BJ (cell line): Measurements from ENCODE around the gene FAF1. TPM values are rescaled to one million over a fixed set of nuclear protein-coding genes. Genes with fewer than 3 reads are reported as not detected.

Source experiments
- CTCF ChIA-PET: fragments of 350-600 bp; formaldehyde crosslinking; extraction: SDS; loops from one replicate; lab custom pipeline; 2021; ENCODE audit warnings: antibody characterized with exemption, inconsistent platforms; lab: Yijun Ruan, JAX
- POLR2A ChIA-PET: fragments of 300-600 bp; sonication (Branson Sonifier 250); formaldehyde crosslinking; extraction: SDS; loops from one replicate; lab custom pipeline; 2021; ENCODE audit warnings: antibody characterized with exemption; lab: Charles Lee
- DNase-seq: peaks from one replicate; pipeline ENCODE4 v3.0.0-alpha.2; 2011; ENCODE audit warnings: low read depth
- H3K27me3 ChIP-seq: 2 replicates; pipeline ENCODE4 v1.6.0; 2011; ENCODE audit warnings: low read length; ENCODE audit not compliant: control insufficient read depth, insufficient read depth
- H3K36me3 ChIP-seq: 2 replicates; pipeline ENCODE4 v1.5.1; 2011; ENCODE audit warnings: low read length; ENCODE audit not compliant: control insufficient read depth, insufficient read depth
- H3K4me3 ChIP-seq: 2 replicates; pipeline ENCODE4 v1.5.1; 2011; ENCODE audit warnings: low read depth, mild to moderate bottlenecking, control low read depth, low read length
- CTCF ChIP-seq: IDR thresholded peaks from 2 replicates; pipeline ENCODE4 v1.5.1; 2011; ENCODE audit warnings: low read depth, mild to moderate bottlenecking, control low read depth, inconsistent platforms, low read length, moderate library complexity; ENCODE audit not compliant: insufficient read depth
- polyA plus RNA-seq: library from polyadenylated mRNA; depleted of rRNA; stranded (reverse); fragments of >200 nt; gene quantifications from 2 replicates; pipeline ENCODE4 v1.2.3, GENCODE V29; 2011

Gene FAF1
- polyA plus RNA-seq, 1 experiment, result 15.5 TPM

DNA sequence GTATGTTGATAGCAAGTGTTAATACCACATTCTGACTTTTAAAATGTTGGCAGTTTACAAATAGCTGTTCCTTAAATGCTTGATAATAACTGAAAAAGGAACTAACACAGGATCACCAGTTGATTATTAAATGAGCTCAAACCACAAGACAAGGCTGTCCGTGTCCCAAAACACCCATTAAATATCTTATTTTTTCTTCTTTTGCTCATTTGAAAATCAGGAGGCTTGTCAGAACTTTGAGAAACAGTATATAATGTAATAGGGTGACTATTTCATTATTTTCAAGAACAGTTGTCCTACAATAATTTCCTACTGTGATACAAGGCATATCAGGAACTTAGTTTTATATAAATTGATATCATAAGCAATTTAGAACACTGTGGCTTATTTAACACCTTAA, 12.7 kb upstream of the FAF1 start:
- ChIA-PET POLR2A (no interaction called here), CTCF (interaction anchor here (1.8 kb wide), 1 partner anchor 12 kb away, joined by 6 read pairs; the partner anchor contains the start of gene FAF1)
- Histone ChIP-seq H3K27me3 (no peaks in the 10 kb centered on the region), H3K4me3 (peak overlapping the region; percentile 20), H3K36me3 (peaks cover 3% of the 10 kb centered on the region; the same call in 1 of the 2 replicates)
- DNase-seq, result no peak
- TF ChIP-seq CTCF, result no peak

DNA sequence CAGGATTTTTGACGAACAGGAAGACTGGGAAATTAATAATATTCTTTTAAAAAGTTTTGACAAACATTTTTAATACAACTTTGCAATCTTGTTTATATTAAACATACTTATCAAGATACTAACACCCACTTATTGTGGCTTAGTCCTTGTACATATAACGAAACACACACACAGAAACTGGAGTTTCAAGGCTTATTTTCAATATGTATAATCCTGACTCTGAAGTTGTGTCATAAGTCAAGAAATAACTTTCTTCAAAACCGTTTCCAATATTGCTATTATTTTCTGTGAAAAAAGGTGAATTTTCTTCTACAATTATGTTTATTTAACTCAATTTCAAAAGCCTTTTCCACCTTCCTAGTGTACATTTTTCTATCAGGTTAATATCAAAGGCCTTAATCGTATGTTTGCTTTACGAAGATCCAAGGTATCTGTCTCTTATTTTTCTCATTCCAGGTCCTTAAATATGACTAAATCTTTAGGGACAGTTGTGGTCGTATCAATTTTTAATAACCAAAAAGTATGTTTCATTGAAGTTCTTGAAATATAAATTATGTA, 11.8 kb upstream of the FAF1 start:
- ChIA-PET POLR2A (no interaction called here), CTCF (interaction anchor here (0.7 to 0.8 kb wide), 2 partner anchors 217 to 559 kb away, joined by 3 read pairs; no protein-coding TSS in a partner anchor)
- H3K27me3 ChIP-seq, result no peaks in the 10 kb centered on the region
- DNase-seq, result no peak
- peak overlapping the region; percentile 53 for H3K4me3 ChIP-seq
- no peak for TF ChIP-seq CTCF
- H3K36me3 ChIP-seq, result peaks cover 3% of the 10 kb centered on the region; the same call in 1 of the 2 replicates

DNA sequence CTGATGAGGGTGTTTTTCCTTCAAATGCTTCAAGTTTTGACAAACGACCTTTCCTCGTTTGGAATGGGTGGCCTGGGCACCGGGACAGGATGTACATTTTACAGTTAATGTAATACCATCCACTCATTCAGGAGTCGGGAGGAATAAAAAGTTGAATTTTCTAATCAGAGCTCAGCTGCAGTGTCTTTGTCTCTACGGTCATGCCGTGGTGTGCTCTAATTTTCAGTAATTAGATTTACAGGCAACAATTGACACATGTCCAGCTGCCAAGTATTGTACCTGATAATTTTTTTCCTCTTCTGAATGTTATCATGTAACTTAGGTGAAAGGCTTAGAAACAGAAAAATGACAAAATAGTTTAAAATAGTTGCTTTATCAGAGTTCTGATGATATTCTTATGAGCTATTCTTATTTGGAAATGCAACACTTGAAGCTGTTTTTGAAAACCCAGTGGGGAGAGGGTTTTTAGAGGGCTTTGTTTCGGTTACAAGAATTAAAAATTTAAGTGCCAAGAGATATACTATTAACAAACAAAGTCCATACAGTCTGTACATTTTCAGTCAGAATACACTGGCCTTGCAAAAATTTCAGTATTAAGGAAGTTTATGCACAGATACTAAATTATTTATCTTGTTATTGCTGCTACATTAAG, 11.0 kb upstream of the FAF1 start:
- POLR2A ChIA-PET, result no interaction called here
- Histone ChIP-seq H3K4me3 (peak overlapping the region; percentile 53), H3K27me3 (no peaks in the 10 kb centered on the region), H3K36me3 (peaks cover 3% of the 10 kb centered on the region; the same call in 1 of the 2 replicates)
- DNase-seq, result no peak
- CTCF ChIA-PET, result interaction anchor here (0.6 to 1.9 kb wide), 4 partner anchors 41 to 326 kb away, joined by 3 to 11 read pairs (median 3); no protein-coding TSS in a partner anchor
- TF ChIP-seq CTCF, result no peak

GRCh38 chr1:50970509-50970887, 10.4 kb upstream of the FAF1 start:
- CTCF ChIA-PET, result interaction anchor here (0.6 to 1.9 kb wide), 5 partner anchors 41 to 326 kb away, joined by 3 to 11 read pairs (median 7); no protein-coding TSS in a partner anchor
- Histone ChIP-seq H3K4me3 (peak overlapping the region; percentile 53), H3K36me3 (peaks cover 3% of the 10 kb centered on the region; the same call in 1 of the 2 replicates), H3K27me3 (no peaks in the 10 kb centered on the region)
- no peak for DNase-seq
- no peak for TF ChIP-seq CTCF
- POLR2A ChIA-PET, result no interaction called here
